ENCODE data around the gene HORMAD2. TPM values are rescaled to one million over a fixed set of nuclear protein-coding genes. Genes with fewer than 3 reads are reported as not detected.

Gene HORMAD2
- total and polyA plus RNA-seq, 2 donors from 2014 or later: not detected

- no peak for FAIRE-seq
These were observed 140.2 kb downstream of the HORMAD2 start for GRCh38 chr22:30220338-30221012.

GRCh38 chr22:30221121-30221992 is 141.1 kb downstream of the HORMAD2 start:
- Histone ChIP-seq H3K27me3 (ENCODE audit: control insufficient read depth, insufficient read depth, low read length) (no peaks in the 10 kb centered on the region), H3K27ac (ENCODE audit: low read depth in 2 of 2, low read length in 2 of 2) (no peak overlapping the region), H3K9me3 (ENCODE audit: control insufficient read depth in 2 of 3, insufficient read depth in 1 of 3, low read length in 3 of 3) (no peaks in the 10 kb centered on the region), H3K4me1 (ENCODE audit: control insufficient read depth in 2 of 3, insufficient read depth in 2 of 3, low read depth in 1 of 3, low read length in 3 of 3) (peaks cover 0 to 2% (median 0%) of the 10 kb centered on the region in 3 donors), H3K9ac (ENCODE audit: low read length in 3 of 3) (no peak overlapping the region), H3K4me3 (ENCODE audit: low read length in 3 of 3) (no peak overlapping the region), H3K36me3 (ENCODE audit: control insufficient read depth in 2 of 3, insufficient read depth in 3 of 3, low read length in 3 of 3) (no peaks in the 10 kb centered on the region)
- DNase-seq (no peak), FAIRE-seq (no peak)
- TF ChIP-seq CTCF (IDR thresholded peaks at IDR 0.05; ENCODE audit: borderline replicate concordance, extremely low read depth, insufficient read depth): no peak
- intact Hi-C loops (cut with DNase I): no loop called here

More at GRCh38 chr22:30220338-30221012, 140.2 kb downstream of the HORMAD2 start:
- TF ChIP-seq CTCF (IDR thresholded peaks at IDR 0.05; ENCODE audit: borderline replicate concordance, extremely low read depth, insufficient read depth): no peak
- Histone ChIP-seq H3K36me3 (ENCODE audit: control insufficient read depth in 2 of 3, insufficient read depth in 3 of 3, low read length in 3 of 3) (no peaks in the 10 kb centered on the region), H3K27ac (ENCODE audit: low read depth in 2 of 2, low read length in 2 of 2) (no peak overlapping the region), H3K9me3 (ENCODE audit: control insufficient read depth in 2 of 3, insufficient read depth in 1 of 3, low read length in 3 of 3) (no peaks in the 10 kb centered on the region), H3K9ac (ENCODE audit: low read length in 3 of 3) (no peak overlapping the region), H3K4me3 (ENCODE audit: low read length in 3 of 3) (no peak overlapping the region), H3K27me3 (ENCODE audit: control insufficient read depth, insufficient read depth, low read length) (no peaks in the 10 kb centered on the region), H3K4me1 (ENCODE audit: control insufficient read depth in 2 of 3, insufficient read depth in 2 of 3, low read depth in 1 of 3, low read length in 3 of 3) (peaks cover 0 to 2% (median 0%) of the 10 kb centered on the region in 3 donors)
- intact Hi-C loops (cut with DNase I): no loop called here
- no peak for DNase-seq

- Histone ChIP-seq H3K4me3 (ENCODE audit: low read length in 3 of 3) (no peak overlapping the region), H3K27ac (ENCODE audit: low read depth in 2 of 2, low read length in 2 of 2) (no peak overlapping the region), H3K4me1 (ENCODE audit: control insufficient read depth in 2 of 3, insufficient read depth in 2 of 3, low read depth in 1 of 3, low read length in 3 of 3) (peaks cover 0 to 2% (median 0%) of the 10 kb centered on the region in 3 donors), H3K9ac (ENCODE audit: low read length in 3 of 3) (no peak overlapping the region), H3K27me3 (ENCODE audit: control insufficient read depth, insufficient read depth, low read length) (no peaks in the 10 kb centered on the region), H3K36me3 (ENCODE audit: control insufficient read depth in 2 of 3, insufficient read depth in 3 of 3, low read length in 3 of 3) (no peaks in the 10 kb centered on the region), H3K9me3 (ENCODE audit: control insufficient read depth in 2 of 3, insufficient read depth in 1 of 3, low read length in 3 of 3) (no peaks in the 10 kb centered on the region)
- FAIRE-seq (no peak), DNase-seq (no peak)
- intact Hi-C loops (cut with DNase I): no loop called here
- TF ChIP-seq CTCF (IDR thresholded peaks at IDR 0.05; ENCODE audit: borderline replicate concordance, extremely low read depth, insufficient read depth): no peak
These were observed 142.1 kb downstream of the HORMAD2 start for GRCh38 chr22:30222321-30222720.
